Prostate gland (tissue), 2 donors: ENCODE measurements around the gene MED13.

ENCODE experiments used
- CTCF ChIP-seq, 4 experiments: fragments of 200-600 bp in 2 of 4; fragments of 450-650 bp in 2 of 4; sonication (generic) in 2 of 4; IDR thresholded peaks; 1 replicate in 3 of 4; 2 replicates in 1 of 4; pipeline ENCODE4 v1.5.1; 2016 to 2019; ENCODE audit warnings: antibody characterized with exemption in 4 of 4, mild to moderate bottlenecking in 2 of 4, moderate library complexity in 2 of 4
- POLR2A ChIP-seq: fragments of 450-650 bp; IDR thresholded peaks from one replicate; pipeline ENCODE4 v1.6.1; 2016; ENCODE audit warnings: antibody characterized with exemption, mild to moderate bottlenecking
- POLR2AphosphoS5 ChIP-seq: sonication (generic); formaldehyde crosslinking; IDR thresholded peaks from one replicate; pipeline ENCODE4 v1.6.1; 2017; ENCODE audit warnings: antibody characterized with exemption

- TF ChIP-seq CTCF (IDR thresholded peaks at IDR 0.05) = no peak
- TF ChIP-seq POLR2A = no peak
- TF ChIP-seq POLR2AphosphoS5 = no peak
Measured at GRCh38 chr17:62017912-62018311, 47.2 kb downstream of the MED13 start.
